Hepatic stellate cell (primary cell): ENCODE data around the gene TBXAS1.
"Not testable (repeated sequence)": the region's sequence is repeated elsewhere in the genome, so short reads cannot be mapped to it uniquely, and the experiment has no call there.

Experiments
- DNase-seq: peaks from one replicate; pipeline ENCODE4 v3.0.0; 2011; ENCODE audit warnings: low spot score

TBXAS1 gene

DNA sequence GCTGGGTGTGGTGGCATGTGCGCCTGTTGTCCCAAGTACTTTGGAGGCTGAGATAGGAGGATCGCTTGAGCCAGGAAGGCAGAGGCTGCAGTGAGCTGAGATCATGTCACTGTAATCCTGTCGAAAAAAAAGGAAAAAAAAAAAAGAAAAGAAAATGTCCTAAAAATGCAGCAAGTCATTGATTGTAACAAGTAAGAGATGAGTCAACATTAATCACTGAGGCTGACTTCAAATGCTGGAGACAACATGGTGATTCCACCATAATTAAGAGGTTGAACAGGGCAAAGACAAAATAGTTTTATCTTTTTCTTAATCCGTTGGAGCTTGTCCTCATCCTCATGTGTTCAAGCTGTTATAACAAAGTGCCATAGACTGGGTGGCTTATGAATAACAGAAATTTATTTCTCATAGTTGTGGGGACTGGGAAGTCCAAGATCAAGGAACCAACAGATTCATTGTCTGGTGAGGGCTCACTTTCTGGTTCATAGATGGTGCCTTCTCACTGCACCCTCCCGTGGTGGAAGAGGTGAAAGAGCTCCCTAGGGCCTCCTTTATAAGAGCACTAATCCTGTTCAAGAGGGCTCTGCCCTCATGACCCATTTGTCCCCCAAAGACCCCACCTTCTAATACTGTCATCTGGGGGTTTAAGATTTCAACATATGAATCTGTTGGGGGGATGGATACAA lies 60.3 kb downstream of the TBXAS1 start:
- DNase-seq = no peak

GRCh38 chr7:139893461-139893860 lies 64.4 kb downstream of the TBXAS1 start:
- no peak for DNase-seq

DNA sequence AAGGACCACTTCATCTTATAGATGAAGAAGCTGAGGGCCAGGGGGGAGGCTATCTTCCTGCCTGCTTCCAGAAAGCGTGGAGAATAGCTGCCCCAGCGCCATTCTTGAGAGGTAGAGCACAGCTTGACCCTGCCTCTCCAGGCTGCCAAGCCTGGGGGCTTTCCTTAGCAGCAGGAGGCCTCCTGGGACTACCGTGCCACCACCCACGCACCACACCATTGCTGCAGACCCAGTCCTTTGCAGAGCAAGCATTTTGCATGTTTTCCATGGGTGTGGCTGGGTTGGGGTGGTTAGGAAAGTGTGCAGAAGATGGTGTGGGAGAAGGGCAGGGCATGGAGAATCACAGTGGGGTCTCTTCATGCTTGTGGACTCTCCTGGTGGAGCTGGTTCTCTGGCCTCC lies 64.9 kb downstream of the TBXAS1 start:
- DNase-seq = no peak

DNA sequence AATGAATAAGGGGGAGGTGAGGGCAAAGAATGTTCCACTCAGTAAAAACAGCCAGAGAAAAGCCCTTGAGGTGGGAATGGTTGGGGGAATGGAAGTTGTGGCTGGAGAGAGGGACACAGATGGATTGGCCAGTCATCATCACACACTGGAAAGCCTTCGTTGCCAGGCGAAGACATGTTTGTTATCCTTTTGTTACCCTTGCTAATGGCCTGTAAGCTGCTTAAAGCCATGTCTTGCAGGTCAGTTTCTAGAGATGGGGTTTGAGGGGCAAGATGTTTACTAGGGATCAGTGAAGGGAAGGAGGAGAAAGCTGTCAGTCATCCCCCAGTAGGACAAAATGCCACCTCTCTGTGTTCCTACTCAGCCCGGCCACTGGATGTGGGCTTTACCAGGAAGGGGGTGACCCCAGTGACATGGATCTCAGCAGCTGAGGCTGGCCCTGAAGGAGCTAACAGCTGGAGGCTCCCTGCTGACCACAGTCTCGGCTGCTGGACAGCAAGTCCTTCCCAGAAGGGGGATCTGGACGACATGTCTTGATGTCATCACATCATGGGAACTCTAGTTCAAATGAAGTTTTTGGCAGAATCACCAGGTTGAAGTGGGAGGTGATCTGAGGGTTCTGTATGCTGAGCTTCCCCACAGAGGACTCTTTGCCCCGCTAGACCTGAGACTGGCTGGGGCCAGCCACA lies 66.2 kb downstream of the TBXAS1 start:
- DNase-seq = no peak

GRCh38 chr7:139896288-139896687 lies 67.2 kb downstream of the TBXAS1 start:
- no peak for DNase-seq

DNA sequence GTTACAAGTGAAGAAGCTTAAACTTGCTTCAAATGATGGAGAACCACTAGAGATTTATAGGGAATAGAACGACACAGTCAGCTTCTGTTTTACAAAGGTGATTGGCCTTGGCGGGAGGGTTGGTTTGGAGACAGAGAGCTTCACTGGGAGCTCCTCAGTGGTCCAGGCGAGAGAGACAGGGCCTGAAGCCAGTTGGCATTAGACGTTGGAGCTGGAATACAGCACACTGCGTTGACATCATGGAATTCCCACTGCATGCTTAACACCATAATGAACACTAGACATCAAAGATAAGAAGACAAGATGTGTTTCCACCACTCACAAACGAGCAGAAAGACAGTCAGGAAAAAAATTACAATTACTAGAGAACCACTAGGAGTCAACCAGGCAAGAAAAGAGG lies 67.8 kb downstream of the TBXAS1 start:
- DNase-seq = no peak

- DNase-seq = no peak
Observed at GRCh38 chr7:139897422-139898090, 68.5 kb downstream of the TBXAS1 start.

- DNase-seq = no peak
Observed at GRCh38 chr7:139898483-139898882, 69.4 kb downstream of the TBXAS1 start.

DNA sequence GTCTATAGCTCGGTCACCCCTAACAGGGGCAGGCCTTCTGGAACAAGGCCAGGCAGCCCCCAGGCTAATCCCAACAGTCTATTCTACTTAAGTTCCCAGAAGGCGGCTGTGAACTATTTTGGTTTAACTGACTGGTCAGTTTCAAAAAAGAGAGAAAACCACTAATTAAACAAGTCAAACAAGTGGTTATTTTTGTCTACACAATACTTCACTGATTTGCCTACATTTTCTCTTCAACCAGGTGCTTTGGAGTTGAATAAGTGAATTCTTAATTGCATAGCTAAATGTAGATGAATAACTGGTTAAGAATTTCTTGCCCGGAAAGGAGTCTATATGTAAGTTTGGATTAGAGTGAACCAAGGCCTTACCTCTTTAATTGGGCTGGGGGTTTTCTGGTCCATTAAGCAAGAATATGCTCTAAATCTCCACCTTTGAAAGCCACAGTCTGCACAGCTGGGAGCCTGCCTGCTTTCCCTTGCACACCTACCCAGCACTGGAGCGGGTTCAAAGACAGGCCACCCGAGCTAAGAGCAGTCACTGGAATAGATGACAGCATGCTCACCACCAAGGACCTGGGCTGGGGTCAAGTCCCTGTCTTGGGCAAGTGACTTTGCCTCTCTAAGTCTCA lies 70.4 kb downstream of the TBXAS1 start:
- DNase-seq = no peak

GRCh38 chr7:139900326-139900725 lies 71.3 kb downstream of the TBXAS1 start:
- no peak for DNase-seq

DNA sequence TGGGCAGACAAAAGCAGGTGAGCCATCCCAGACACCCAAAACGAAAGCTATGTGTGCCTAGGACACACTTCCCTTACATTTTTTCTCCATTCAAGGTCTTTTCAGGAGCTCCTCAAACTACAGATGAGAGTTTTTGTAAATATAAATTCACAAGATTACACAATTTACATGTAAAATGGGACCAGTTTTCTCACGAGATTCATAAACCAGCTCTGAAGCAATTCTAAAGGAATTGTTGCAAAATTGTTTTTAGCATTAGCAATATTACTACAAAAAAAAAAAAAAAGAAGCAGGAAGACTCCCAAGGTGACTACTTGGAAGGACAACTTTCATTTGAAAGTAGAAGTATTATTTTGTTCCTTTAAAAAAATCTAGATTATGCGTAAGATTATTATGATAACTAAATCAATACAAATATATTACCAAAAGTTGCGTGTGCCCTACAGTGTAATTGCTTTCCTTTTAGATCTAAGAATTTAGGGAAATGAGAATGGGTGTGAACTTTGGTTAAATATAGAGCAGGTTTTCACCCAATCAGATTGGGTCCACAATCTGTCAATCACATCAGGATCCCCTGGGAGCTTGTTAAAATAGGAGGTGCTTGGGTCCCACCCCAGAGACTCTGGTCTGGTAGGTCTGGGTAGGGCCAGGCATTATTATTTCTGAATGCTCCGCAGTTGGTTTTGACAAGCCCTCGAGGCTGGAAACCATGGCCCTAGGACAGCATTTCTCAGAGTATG lies 72.2 kb downstream of the TBXAS1 start:
- DNase-seq = no peak

DNA sequence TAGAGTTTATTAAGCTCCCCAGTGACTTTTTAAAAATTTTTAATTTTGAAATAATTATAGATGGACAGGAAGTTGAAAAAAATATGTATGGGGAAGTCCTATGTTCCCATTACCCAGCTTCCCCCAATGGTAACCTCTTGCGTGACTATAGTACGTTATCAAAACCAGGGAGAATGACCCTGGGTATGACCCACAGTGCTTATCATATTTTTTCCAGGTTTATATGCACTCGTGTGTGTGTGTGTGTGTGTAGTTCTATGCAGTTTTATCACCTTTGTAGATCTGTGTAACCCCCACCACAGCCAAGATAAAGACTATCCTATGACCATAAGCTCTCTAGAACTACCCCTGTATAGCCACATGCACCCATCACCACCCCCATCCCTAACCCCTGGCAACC lies 72.8 kb downstream of the TBXAS1 start:
- DNase-seq = no peak

GRCh38 chr7:139902436-139903102 lies 73.5 kb downstream of the TBXAS1 start:
- no peak for DNase-seq

DNA sequence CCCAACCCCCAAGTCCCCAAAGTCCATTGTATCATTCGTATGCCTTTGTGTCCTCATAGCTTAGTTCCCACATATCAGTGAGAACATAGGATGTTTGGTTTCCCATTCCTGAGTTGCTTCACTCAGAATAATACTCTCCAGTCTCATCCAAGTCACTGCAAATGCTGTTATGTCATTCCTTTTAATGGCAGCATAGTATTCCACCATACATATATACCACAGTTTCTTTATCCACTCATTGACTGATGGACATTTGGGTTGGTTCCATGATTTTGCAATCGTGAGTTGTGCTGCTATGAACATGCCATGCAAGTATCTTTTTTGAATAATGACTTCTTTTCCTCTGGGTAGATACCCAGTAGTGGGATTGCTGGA lies 74.0 kb downstream of the TBXAS1 start:
- DNase-seq = not testable (repeated sequence)

DNA sequence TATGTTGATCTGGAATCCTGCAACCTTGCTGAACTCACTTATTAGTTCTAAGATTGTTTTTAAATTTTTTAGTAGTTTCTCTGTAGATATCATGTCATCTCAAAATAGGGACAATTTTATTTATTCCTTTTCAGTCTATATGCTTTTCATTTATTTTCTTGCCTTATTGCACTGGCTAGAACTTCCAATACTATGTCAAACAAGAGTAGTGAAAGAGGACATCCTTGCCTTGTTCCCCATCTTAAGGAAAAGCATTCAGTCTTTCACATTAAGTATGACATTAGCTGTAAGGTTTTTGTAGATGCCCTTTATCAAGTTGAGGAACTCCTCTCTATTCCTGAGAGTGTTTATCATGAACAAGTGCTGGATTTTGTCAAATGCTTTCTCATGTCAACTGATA lies 77.8 kb downstream of the TBXAS1 start:
- DNase-seq = no peak

DNA sequence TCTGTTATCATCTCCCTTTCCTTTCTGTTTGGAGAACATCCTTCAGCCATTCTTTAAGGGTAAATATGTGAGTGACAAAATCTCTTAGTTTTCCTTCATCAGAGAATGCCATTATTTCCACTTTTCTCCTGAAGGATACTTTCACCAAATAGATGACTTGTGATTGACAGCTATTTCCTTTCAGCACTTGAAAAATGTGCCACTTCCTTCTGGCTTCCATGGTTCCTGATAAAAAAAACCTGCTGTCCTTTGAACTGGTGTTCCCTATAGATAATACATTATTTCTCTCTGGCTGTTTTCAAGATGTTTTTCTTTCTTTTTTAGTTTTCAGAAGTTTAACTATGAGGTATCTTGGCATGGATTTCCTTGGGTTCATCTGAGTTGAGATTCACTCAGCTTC lies 79.7 kb downstream of the TBXAS1 start:
- no peak for DNase-seq

GRCh38 chr7:139909379-139910050 lies 80.5 kb downstream of the TBXAS1 start:
- no peak for DNase-seq

GRCh38 chr7:139913021-139913844 lies 84.2 kb downstream of the TBXAS1 start:
- DNase-seq = no peak

DNA sequence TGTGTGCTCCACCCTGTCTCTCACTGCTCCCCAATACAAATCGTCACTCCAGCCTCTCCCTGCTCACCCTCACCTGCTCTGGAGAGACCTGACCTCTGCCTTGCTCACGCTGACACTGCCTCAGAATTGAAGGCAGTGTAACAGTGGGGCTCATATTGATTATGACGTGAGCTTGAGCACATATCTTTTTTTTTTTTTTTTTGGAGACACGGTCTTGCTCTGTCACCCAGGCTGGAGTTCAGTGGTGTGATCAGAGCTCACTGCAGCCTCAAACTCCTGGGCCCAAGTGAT lies 84.7 kb downstream of the TBXAS1 start:
- no peak for DNase-seq
